AG08396 (cell line): ENCODE results near the gene KIAA1217.

Experiments
- DNase-seq: peaks from one replicate; pipeline ENCODE4 v3.0.0; 2012; ENCODE audit warnings: low spot score, mixed read lengths

KIAA1217 gene

DNA sequence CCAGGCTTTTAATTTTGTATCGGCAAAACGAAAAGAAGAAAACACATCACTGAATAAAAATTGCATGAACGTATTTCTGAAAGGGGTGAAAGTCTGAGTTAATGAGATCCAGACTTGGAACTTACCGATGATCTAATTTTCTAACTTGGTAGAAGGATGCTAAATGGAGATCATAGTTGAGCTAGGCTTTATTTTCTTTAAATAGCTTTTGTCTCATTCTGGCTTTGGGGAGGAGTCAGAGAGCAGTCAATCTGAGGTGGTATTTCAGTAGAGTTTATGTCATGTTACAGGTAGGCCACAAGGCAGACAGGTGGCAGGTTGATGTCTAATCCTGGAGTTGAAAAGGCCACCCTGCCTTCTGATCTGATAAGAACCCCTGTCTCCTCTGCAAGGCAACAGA lies 161.9 kb downstream of the KIAA1217 start:
- no peak for DNase-seq

DNA sequence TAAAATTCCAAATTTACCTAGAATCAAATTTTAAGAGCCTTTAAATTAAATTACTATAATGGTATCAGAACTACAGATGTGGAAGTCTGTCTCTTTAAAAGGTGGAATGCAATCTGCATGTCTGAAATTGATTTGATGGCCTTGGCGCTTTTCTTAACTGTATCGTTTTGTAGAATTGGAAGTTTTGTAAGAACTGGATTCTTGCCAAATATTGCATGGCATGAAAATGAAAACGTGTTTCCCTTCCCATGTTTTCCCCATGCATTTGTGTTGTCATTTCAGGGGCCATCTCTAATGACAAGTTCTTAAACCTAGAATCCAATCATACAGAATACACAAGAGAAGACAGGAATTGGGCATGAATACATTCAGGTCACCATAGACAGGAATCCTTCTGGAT lies 162.5 kb downstream of the KIAA1217 start:
- DNase-seq = no peak

DNA sequence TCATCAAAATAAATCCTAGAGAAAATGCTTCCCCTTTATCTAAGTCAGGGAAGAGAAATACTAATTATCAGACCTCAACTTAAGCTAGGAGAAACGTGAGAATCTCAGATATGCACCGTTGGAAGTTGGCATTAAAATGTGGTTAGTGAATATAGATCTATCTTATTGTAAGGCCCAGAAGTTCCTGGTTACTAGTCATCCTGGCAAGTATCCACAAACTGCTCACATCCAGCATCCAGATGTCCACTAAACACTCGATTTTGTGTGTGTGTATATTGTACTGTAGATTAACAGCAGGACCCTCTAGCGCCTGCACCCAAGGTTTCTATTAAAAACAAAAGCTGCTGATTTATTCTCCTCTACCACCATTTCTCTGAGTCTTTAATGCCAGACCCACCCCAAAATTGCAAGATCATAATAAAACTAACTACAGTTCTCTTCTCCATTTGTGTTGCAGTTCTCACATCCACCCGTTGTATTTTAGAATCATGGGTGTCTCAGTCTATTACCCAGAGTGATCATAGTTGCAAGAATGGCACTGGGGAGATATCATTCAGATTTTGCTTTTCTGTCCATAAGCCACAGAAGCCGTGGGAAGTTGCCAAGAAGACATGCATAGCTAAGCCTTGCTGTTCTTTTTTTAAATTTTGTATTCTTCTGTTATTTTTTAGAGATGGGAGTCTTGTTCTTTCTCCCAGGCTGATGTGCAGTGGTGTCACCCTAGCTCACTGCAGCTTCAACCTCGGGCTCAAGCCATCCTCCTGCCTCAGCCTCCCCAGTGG lies 165.4 kb downstream of the KIAA1217 start:
- no peak for DNase-seq

DNA sequence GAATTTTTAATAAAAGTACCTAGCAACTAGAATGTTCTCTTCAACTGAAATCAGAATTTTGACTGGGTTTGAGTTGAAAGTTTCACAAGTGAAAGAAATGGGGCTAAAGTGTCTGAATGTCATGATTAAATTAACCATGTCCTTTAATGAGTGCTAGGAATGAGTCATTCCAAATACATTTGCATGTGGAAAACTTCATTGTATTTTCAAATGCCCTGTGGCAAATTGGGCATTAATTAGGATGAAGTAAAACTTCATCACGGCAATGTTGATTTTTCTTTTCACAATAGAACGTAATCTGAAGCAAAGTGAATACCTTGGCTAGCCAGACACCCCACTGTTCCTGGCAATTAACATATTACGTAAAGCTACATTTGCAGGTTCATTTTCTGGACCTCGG lies 166.6 kb downstream of the KIAA1217 start:
- DNase-seq = no peak

DNA sequence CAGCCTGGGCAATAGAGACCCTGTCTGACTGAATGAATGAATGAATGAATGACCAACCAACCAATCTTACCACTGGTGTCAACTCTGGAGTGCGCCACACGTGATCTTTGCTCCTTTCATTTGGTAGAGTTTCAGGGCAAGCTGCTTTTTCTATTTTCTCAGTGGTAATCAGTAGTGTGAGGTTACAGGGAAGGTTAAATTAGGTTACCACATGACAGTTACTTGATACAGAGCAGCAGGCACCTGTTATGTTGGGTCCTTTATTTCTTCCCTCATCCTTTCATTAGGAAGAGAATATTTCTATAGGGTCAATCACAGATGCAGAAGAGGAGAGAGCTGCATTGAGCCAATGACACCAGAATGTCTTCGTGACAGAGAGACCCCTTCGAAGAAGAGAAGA lies 167.8 kb downstream of the KIAA1217 start:
- no peak for DNase-seq

DNA sequence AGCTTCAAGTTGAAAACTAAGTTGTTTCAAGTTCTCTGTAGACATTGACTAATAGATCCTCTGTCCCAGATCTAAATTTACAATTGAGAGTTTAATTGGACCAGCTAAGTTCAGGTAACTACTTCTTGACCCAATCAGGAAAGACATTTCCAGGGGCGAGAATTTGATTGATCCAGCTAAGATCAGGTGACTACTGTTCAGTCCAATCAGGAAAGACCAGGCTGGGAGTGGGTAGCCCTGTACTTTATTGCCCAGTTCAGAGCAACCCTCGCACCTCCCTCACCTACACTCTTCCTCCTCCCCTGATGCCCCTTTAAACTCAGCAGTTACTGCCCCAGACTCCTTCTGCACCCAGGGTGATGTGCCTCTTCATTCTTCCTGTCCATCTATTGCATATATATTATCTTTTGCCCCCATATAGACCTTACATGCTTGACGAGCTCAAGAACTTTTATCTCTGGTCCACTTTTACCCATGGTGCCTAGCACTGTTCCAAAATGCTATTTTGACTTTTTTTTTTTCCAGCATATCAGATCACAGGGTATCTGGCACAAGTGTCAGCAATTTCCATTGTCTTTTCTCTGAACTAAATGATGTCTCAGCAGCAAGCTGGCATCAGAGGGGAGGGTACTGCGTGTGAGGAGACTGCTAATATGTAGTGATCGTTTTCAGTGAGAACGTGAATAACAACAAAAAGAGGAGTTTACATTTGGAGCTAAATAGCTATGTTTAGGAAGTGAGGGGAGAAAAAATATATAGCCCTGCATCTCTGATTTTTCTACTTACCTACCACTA lies 169.4 kb downstream of the KIAA1217 start:
- DNase-seq = no peak

DNA sequence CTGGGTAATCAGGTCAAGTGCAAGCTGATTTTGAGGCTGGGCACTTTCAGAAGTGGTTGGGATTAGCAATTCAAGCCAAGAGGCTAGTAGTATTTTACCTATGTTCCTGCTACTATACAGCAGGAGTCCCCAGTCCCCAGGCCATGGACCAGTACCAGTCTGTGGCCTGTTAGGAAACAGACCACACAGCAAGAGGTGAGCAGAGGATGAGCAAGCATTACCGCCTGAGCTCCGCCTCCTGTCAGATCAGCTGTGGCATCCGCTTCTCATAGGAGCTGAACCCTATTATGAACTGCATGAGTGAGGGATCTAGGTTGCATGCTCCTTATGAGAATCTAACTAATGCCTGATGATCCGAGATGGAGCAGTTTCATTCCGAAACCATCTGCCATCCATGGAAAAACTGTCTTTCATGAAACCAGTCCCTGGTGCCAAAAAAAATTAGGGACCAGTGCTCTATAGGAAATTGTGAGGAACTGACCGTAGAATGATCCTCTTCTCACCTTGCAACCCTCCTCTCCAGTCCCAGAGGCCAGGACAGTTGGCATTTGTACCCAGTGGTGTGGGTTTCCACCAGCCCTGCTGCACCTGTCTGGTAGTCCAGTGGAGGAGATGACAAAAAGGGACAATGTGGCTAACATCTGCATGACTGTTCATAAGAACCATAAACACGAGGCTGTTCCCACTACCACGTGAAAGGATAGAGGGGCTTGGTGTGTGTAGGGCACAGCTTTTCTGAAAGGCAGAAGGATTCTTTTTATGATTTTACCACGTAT lies 172.5 kb downstream of the KIAA1217 start:
- DNase-seq = no peak

DNA sequence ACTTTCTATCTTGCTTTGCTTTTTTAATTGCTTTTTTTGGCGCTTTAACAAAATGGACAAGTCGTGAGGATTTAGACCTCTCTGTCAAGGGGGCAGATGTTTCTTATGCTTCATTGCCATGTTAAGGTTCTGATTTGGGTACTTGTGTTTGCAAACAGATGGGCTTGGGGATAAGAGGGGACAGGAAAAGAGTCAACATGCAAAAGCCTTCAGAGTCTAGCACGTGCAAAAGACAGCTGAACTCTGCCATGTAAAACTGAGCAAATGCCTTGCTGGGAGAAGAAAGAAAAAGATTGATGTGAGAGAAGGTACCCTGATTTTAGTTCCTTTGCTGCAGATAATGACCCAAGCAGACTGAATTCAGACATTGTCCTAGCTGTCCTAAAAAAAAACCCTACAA lies 173.1 kb downstream of the KIAA1217 start:
- DNase-seq = no peak

DNA sequence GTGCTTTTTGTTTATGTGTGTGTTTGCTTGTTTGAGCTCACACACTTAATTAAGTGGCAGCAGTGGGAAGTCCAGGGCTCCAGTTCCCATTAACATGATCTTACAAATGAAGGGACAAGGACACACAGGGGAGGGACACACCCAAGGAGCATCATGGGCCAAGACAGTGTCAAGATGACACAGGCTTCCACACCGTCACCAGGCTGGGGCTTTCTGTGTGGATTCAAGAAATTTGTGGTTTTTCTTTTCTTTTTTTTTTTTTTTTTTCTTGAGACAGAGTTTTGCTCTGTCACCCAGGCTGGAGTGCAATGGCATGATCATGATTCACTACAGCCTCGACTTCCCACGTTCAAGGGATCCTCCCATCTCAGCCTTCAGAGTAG lies 173.6 kb downstream of the KIAA1217 start:
- no peak for DNase-seq

DNA sequence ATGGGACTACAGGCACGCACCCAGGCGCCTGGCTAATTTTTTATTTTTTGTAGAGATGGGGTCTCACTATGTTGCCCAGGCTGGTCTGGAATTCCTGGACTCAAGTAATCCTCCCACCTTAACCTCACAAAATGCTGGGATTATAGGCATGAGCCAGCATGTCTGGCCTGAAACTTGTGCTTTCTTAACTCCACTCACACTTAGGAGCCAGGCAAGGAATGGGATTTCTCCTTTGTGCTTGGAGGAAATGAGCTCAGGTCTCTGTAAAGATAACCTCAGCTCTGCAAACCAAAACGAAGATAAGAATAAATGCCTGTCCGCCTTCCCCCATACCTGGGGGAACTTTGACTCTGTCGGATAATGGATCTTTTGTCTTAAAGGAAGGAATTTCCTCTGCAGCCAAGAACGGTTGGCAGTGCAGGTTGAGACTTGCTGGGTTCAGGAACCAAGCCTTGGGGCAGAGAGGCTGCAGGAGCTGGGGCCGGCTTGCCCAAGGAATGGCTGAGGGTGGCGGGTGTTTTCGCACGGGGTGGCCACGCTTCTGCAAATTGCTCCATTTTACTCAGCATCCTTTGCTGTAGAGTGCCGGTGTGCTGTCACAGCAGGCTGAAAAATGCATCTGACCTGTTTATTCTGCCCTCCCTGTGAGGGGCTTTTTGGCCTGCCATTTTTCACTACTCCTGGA lies 174.2 kb downstream of the KIAA1217 start:
- no peak for DNase-seq

DNA sequence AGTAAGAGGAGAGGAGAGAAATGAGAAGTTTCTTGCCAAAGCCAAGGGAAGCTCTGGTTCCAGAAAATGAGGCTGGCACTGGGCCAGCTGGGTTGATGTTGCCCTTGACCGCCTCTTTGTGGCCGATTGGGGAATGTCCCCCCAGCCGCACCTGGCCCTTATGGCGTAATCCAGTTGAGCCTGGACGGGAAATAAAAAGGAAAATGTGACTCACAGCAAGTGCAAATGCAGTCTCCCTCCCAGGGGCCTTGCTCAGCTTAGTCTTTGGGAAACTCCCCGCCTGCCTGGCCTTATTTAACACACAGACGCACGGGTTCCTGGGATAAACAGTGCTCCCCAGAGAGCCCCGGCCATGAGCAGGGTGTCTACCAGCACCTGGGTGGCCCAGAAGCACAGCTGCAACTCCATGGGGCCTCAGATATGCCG lies 174.8 kb downstream of the KIAA1217 start:
- peak; percentile 71 for DNase-seq

DNA sequence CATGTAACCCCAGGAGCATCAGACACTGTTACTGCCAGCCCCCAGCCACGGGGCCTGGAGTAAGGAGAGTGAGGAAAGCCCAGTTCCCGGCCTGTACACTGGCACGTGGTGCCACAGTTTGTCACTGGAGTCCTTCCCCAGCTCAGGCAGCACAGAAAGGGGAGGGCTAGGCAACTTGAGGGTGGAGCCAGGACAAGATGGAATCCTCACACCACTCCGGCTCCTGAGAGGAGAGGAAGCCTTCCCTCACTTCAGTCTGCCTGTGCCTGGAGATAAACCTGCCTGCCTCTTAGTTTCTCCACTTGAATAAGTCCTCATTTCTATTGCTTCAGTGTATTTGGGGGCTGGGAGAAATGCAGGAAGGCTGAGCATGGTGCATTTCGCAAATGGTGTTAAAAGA lies 176.0 kb downstream of the KIAA1217 start:
- no peak for DNase-seq

DNA sequence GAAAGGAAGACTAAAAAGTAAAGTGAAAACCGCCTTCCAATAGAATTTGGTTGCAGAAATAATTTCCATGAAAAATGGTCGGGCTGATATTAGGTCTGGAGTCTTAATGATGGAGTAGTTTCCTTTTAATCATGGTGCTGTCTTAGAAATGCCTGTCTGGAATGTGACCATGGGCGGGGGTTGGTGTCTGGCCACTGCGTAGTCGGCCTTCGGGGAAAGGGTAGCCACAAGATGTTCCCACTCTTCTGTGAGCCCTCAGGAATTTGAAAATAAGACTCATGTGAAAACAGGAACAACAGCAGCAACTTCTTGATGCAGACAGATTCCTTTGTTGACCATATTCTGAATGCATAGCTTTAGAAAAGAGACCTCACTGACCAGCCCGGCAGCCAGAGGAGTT lies 176.8 kb downstream of the KIAA1217 start:
- DNase-seq = no peak

DNA sequence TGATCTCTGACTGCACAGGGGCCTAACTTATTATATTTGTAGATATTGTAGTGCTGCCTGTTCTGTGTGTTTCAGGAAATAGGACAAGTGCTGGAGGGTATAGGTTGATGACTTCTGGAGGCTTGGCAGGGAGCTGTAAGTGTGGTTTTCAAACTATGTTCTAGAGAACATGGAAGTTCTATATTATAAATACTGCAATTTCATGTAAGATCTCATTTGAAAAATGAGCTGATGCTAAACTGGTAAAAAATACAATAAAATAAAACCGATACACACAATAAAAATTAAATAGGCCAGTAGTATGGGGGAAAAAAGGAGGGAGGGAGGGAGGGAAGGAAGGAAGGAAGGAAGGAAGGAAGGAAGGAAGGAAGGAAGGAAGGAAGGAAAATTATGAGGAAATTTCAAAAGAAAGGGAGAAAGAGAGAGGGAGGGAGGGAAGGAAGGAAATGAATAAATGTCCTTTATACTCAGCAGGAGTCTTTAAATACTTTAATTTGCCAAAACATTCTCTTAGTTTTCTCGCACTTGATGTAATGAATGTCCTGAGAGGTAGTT lies 181.3 kb downstream of the KIAA1217 start:
- DNase-seq = no peak

DNA sequence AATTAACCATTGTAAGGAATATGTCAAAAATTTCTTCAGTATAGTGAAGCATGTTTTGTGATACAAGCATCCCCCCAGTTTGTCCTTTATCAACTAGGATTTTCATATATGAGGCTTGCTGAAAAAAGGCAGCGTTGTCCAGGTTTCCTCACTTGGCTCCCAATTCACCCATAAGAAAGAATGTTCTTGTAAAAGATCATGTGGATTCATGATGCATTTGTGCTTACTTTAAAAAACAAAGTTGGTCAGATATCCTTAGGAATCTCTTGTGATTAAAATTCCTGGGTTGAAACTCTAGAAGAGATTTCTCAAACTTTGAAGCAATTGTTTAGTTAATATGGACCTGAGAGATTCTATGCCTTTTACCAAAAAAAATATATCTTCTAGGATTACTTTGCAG lies 181.8 kb downstream of the KIAA1217 start:
- no peak for DNase-seq

DNA sequence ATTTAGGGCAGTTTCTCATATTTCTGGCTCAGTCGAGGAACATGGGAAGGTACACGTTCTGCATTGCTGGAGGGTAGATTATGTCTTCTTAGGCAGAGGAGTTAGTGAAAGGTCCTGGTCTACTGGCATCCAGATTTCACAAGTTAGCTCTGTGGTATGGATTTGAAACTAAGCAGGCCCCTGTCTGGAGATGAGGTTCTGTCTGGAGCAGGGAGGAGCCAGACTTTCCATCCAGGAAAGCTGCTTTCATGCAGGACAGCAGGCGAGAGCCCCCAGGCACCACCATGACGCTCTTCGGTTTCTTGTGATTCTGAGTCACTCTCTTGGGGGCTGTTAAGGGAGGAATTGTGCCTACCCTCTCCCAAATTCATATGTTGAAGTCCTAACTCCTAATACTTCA lies 184.3 kb downstream of the KIAA1217 start:
- no peak for DNase-seq

DNA sequence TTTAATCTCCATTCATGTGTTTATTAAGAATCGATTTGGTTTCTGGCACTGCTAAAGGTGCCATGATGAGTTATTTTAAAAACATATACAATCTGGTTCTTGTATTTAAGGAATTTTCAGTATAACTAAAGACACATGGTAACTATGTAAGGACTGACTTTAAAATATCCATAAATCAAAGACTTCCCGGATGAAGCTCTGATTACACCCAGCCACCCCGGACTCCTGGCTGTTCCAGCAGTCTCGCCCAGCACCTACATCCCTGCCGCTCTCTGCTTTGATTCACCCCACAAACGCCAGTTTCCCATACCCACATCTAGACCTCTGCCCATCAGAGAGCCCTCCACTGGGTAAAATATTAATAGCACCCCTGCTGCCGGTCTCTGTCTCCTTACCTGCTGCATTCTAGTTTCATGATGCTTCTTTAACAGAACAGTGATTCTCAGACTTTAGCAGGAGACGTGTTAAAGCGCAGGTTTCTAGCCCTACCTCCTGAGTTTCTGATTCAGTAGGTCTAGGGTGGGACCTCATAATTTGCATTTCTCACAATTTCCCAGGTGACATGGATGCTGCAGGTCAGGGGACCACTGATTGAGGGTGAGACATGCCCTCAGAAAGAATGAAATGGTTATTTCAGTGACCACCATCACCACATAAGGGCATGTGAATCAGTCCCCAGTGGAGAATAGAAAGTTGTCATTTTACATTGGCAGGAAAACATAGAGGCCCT lies 185.7 kb downstream of the KIAA1217 start:
- DNase-seq = no peak

DNA sequence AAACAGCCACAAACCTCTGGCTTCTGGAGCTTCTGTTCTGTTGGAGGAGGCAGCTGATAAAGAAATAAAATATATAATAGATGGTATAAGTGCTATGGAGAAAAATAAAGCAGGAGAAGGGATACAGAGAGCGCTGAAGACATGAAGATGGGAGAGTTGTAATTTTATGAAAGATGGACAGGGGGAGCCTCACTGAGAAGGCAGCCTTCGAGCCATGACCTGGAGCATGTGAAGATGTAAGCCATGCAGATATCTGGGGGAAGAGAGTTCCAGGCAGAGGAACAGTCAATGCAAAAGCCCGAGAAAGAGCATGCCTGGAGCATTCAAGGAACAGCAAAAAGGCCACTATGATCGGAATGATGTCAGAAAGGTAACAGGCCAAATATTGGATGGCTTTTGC lies 187.5 kb downstream of the KIAA1217 start:
- no peak for DNase-seq

DNA sequence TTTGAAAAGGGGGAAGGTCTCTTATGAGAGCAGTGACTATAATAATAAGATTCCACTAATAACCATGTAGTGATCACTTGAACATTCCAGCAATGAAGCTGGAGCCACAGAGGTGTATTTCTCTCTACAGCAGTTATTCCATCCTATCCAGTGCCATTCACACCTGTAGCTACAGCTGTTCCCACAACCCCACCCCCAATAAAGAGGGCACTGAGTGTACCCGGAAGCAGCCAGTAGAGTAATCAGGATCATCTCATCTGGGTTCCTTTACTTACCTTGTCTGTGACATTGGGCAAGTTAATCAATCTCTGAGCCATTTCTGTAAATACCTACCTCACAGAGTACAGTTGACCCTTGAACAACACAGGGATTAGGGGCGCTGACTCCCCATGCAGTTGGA lies 188.7 kb downstream of the KIAA1217 start:
- no peak for DNase-seq

DNA sequence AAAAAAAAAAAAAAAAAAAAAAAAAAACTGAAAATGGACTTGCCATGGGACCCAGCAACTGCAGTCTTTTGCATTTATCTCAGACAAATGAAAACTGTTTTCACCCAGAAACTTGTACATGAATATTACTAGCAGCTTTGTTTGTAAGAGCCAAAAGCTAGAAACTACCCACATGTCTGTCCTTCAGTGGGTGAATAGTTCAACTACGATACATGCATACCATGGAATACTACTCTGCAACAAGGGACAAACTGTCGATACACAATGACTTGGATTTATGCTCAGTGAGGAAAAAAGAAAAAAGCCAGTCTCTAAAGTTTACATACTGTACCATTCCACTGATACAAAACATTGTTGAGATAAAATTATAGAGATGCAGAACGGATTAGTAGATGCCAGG lies 195.6 kb downstream of the KIAA1217 start:
- DNase-seq = no peak

DNA sequence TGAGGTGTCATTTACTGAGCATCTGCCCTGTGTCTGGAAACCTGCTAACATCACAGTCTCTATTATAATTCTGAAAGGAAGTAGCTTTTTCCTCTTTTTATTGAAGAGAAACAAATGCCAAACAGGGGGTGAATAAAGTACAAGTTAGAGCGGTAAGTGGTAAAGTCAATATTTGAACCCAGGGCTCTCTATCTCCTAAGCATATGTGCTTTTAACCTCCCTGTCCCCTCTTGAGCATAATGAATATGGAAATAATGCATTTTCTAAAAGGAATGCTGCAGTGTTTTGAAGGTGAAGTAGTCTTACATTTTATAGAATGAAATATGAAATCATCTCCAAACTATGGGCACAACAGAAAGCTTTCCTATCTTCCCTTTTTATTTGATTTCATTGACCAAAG lies 196.7 kb downstream of the KIAA1217 start:
- no peak for DNase-seq
